Stimulated activated CD8-positive, alpha-beta memory T cell treated with anti-CD3 and anti-CD28 coated beads, Interleukin-7, amount 100 ng/mL, for 48 hours (primary cell): ENCODE results near the gene CCP110.

ENCODE experiments used
- DNase-seq, 2 donors: peaks; one replicate each; pipeline ENCODE4 v3.0.0-alpha.2; 2020; ENCODE audit warnings: low read depth in 1 of 2; ENCODE audit errors: extremely low read depth in 1 of 2

CCP110 gene

GRCh38 chr16:19523559-19524355, at the start of gene CCP110:
TSS of gene CCP110 (plus strand) at chr16:19523942. CDS start at chr16:19527882, 3,940 bp downstream.
- DNase-seq: peak; percentile 87 to 96

- DNase-seq: no peak
These were observed 49.1 kb upstream of the CCP110 start for GRCh38 chr16:19474617-19475016.

- DNase-seq: no peak
These were observed 45.2 kb upstream of the CCP110 start for GRCh38 chr16:19478505-19478904.

GRCh38 chr16:19479302-19479721, 44.4 kb upstream of the CCP110 start:
- no peak for DNase-seq

- DNase-seq: no peak
These were observed 42.4 kb upstream of the CCP110 start for GRCh38 chr16:19481296-19481695.

GRCh38 chr16:19481769-19482168, 42.0 kb upstream of the CCP110 start:
- no peak for DNase-seq

- DNase-seq: no peak
These were observed 41.5 kb upstream of the CCP110 start for GRCh38 chr16:19482291-19482690.

GRCh38 chr16:19484096-19484495, 39.6 kb upstream of the CCP110 start:
- no peak for DNase-seq

- DNase-seq: no peak
These were observed 38.1 kb upstream of the CCP110 start for GRCh38 chr16:19485611-19486010.

- DNase-seq: no peak
These were observed 37.7 kb upstream of the CCP110 start for GRCh38 chr16:19486051-19486450.

- DNase-seq: no peak
These were observed 36.9 kb upstream of the CCP110 start for GRCh38 chr16:19486750-19487325.

GRCh38 chr16:19488213-19488640, 35.5 kb upstream of the CCP110 start:
- DNase-seq: no peak

- no peak for DNase-seq
These were observed 33.1 kb upstream of the CCP110 start for GRCh38 chr16:19490619-19491018.

GRCh38 chr16:19497176-19497575, 26.6 kb upstream of the CCP110 start:
- no peak for DNase-seq

GRCh38 chr16:19499006-19499405, 24.7 kb upstream of the CCP110 start:
- no peak for DNase-seq

- DNase-seq: no peak
These were observed 24.3 kb upstream of the CCP110 start for GRCh38 chr16:19499481-19499880.

GRCh38 chr16:19502395-19503131, 21.2 kb upstream of the CCP110 start:
- DNase-seq: peak; percentile 5 to 45

GRCh38 chr16:19503461-19504075, 20.2 kb upstream of the CCP110 start:
- no peak for DNase-seq

- DNase-seq: no peak
These were observed 18.0 kb upstream of the CCP110 start for GRCh38 chr16:19505600-19506303.

- no peak for DNase-seq
These were observed 16.8 kb upstream of the CCP110 start for GRCh38 chr16:19506965-19507364.

- DNase-seq: no peak
These were observed 15.9 kb upstream of the CCP110 start for GRCh38 chr16:19507867-19508266.
